ENCODE results near the gene TACR1.

The TACR1 gene

DNA sequence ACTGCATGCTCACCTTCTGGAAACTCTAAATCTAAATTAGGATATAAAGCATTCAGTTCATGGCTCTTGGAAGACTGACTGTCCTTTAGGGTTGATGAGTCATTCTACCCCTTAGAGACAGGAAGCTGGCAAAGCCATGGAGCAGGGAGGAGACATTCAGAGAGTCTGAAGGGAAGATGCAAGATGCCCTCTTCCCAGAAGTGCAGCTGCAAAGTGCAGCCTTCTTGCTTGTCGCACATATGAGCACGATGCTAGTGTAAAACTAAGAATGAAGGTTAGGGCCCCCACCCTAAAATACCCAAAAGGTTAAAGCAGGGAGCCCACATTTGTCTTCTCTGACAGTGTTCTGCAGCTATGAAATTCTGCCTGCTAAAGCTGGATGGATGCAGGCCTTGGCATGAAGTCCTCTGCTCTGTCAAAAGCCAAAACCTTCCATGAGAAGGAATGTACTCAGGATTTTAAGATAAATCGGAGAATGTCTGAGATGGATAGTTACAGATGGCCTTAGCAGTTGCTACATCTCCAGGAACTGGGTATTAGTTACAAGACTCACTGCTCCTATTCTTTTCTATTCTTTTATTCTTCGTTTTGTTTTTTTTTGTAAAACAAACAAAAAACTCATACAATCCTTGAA is 151.2 kb downstream of the TACR1 start:
- DNase-seq (ENCODE audit: low read depth in 3 of 3) = no peak

GRCh38 chr2:75047189-75047991 is 151.9 kb downstream of the TACR1 start:
- no peak for DNase-seq (ENCODE audit: low read depth in 3 of 3)

DNA sequence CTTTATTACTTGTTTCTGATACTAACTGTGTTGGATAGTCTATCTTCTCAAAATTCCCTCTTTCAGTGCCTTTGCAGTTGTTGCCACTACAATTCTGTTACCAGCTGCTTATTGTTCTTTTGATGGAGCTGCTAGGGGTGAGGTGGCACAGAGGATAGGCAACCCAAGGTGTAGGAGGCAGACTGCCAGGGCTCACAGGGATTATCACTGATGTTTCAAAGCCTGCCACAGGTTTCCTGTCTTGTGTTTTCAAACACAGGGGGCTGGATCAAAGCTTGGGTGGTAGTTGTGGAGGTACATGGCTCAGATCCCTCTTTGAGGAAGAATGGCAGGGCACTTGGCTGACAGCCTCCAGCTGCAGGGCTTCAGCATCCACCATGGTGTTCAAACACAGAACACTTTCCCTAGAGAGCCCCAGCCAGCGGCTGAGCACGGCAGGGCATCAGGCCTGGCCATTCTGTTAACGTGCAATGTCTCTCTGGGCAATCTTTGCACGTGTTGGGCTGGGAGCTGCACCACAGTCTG is 153.7 kb downstream of the TACR1 start:
- no peak for DNase-seq (ENCODE audit: low read depth in 3 of 3)

GRCh38 chr2:75044291-75044690 is 155.0 kb downstream of the TACR1 start:
- DNase-seq (ENCODE audit: low read depth in 3 of 3) = no peak

GRCh38 chr2:75042823-75043222 is 156.5 kb downstream of the TACR1 start:
- no peak for DNase-seq (ENCODE audit: low read depth in 3 of 3)

DNA sequence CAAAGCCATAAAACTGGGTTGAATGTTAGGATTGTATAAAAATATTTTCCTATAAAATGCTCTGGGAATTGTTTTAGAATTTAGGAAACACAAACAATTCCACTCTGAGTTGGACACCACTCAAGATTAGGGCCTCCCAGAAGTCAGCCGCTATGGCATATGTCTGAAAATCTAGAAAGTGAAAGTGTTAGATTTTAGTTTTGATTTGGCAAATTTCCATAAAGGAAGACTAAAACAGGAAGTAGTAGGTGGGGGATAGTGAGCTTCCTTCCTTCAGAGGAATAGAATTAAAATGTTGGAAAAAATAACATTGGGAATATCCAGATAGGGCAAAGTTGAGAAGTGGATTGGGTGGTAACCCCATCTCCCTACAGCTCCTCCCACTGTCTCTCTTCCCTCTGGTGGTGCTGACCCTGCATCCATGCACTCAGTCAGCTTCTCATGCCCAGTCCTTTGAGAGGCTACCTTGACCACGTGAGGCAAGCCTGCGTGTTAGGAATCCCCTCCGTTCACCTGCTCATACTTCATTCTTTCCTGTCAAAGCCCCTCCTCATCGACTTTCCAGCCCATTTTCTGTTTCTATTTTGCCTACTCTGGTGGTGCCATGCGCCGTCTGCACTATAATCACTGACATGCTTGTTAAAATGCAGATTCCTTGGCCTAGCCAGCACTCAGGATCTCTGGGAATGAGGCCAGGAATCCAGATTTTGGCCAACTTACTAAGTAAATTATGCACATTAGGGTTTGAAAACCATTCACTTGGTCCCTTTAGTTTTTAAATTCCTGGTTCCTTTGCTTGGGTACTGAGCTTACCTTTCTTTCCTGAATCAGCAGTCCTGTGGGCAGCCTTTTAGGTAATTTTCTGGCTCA is 157.4 kb downstream of the TACR1 start:
- no peak for DNase-seq (ENCODE audit: low read depth in 3 of 3)

GRCh38 chr2:75041226-75041625 is 158.1 kb downstream of the TACR1 start:
- no peak for DNase-seq (ENCODE audit: low read depth in 3 of 3)

DNA sequence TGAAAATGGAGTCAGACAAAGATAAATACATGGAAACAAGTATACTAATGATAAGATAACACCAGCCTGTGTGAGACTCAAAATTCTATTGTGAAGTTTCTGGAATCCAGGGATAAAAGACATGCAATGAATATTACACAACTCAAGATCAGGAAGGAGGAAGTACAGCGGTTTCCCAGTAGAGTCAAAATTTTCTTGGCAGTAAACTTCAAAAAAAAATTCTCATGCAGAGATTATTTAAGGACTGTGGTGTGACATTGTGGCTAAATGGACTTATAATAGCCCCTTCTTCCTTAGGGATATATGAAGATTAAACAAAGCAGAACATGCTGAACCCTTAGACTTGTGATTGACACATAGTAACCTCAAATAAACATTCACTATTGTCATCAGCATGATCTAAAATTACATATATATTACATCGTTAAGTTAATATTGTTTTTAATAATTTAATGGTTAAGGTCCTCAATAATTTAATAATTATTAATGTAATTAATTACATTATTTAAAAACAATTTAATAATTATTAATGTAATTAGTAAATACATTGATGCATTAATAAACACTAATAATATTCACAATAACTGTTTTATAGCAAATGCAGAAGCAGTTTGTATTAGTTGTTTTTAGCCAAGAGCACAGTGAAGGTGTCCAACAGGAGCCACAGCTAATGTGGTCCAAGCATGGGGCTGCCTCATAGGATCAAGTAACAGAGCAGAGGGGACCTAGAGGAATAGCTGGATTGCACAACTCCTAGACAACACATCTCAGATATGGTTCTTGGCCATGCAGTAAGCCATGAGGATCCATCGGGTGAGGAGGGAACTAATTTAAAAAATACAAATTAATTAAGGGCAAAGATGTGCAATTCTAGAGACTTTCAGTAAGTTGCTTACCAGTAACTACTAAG is 163.6 kb downstream of the TACR1 start:
- no peak for DNase-seq (ENCODE audit: low read depth in 3 of 3)

- no peak for DNase-seq (ENCODE audit: low read depth in 3 of 3)
Measured at GRCh38 chr2:75033516-75033915, 165.8 kb downstream of the TACR1 start.

DNA sequence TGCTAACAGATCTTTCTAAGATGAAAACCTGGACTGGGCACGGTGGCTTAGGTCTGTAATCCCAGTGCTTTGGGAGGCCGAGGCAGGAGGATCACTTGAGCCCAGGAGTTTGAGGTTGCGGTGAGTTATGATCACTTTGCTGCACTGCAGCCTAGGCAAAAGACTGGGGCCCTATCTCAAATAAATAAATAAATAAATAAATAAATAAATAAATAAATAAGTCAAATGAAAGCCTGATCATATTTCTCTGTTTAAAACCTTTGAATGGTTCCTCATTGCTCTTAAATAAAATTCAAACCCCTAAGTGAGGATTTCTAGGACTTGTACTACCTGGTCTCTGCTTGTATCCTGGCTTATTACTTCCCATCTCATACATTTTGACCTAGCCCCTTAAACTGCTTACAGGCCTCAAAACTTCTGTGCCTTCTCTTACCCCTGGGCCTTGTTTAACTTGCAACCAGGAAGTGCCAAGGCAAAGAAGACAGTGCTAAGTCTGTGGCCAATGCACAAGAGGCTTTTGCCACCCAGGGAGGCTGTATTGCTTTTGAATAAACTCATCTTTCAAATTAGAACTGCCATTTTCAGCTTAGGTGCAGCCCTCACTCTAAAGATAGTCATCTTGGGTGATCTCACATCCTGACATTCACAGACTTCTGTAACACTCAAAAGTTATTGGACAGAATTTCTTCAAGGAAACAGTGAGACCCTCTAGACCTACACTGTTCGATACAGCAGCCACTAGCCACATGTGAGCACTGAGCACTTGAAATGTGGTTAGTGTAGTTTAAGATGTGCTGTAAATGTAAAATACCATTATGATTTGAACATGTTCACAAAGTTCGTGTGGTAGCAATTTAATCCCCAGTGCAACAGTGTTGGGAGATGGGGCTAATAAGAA is 167.2 kb downstream of the TACR1 start:
- no peak for DNase-seq (ENCODE audit: low read depth in 3 of 3)

DNA sequence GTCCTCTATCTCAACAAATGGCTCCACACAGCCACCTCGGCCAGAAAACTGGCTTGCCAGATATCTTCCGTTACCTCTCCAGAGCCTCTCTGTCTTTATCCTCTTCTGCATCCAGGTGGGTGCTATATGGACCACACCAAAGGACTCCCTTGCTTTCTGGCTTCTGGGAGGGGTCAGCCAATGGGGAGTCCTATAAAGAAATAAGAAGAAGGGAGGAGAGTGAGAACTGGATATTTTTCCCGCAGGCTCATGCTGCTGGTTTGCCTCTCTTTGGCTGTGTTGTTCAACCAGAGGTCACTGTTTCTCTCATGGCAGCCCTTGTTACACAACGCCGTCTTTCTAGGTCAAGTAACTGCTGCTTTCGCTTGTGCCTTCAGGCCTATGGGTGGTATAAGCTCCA is 168.1 kb downstream of the TACR1 start:
- no peak for DNase-seq (ENCODE audit: low read depth in 3 of 3)

GRCh38 chr2:75030218-75031009 is 168.9 kb downstream of the TACR1 start:
- no peak for DNase-seq (ENCODE audit: low read depth in 3 of 3)

- no peak for DNase-seq (ENCODE audit: low read depth in 3 of 3)
Measured at GRCh38 chr2:75027886-75028285, 171.4 kb downstream of the TACR1 start.

GRCh38 chr2:75025633-75026380 is 173.5 kb downstream of the TACR1 start:
- no peak for DNase-seq (ENCODE audit: low read depth in 3 of 3)

DNA sequence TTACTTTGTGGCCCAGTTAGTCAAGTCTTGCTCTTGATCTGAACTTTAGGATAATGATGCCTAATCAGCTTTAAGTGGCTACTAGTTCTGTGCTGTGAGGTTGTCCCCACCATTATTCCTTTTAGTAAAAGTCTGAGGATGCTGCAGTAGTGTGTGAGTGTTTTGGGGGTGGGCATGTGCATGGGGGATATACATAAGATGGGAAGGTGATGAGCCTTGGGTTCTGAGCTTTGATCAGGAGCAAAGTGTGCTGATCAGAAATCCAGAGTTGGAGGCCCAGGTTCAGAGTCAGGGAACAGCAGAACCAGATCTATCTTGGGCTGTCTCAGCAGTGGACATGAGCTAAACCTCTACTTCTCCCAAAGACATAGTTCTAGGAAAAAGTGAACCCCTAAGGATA is 174.1 kb downstream of the TACR1 start:
- no peak for DNase-seq (ENCODE audit: low read depth in 3 of 3)

GRCh38 chr2:75023666-75024455 is 175.5 kb downstream of the TACR1 start:
- no peak for DNase-seq (ENCODE audit: low read depth in 3 of 3)

DNA sequence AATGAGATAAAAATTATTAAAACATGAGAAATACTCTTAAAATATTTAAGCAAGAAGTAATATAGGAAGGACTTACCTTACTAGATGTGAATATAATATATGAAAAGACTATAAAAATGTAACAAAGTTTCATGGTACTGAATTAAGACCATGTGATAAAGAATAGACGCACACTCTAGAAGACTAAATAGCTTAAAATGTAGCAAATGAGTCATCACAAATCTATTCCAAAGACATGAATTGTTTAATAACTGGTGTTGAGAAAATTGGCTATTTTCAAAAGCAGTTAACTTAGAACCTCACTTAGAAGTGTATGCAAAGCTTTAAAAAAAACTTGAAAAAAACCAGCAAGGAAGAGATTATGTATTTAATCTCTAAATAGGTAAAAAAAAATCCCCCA is 176.8 kb downstream of the TACR1 start:
- no peak for DNase-seq (ENCODE audit: low read depth in 3 of 3)

GRCh38 chr2:75021672-75022071 is 177.6 kb downstream of the TACR1 start:
- DNase-seq (ENCODE audit: low read depth in 3 of 3) = no peak

Measured in stimulated activated CD4-positive, alpha-beta T cell treated with anti-CD3 and anti-CD28 coated beads, TNF-alpha, amount 100 ng/mL, for 48 hours (primary cell).